IMR-90 (cell line): ENCODE data around the gene ZMYND10. TPM values are rescaled to one million over a fixed set of nuclear protein-coding genes. Genes with fewer than 3 reads are reported as not detected.
A peak's percentile ranks its signal among the peaks of the same experiment; 100 is the strongest.

Experiments used
- ATAC-seq: fragments of 200-7000 bp; cut with Tn5 transposase; 2 replicates; pipeline ENCODE4 v1.9.1; 2020; ENCODE audit warnings: low read depth, mild to moderate bottlenecking, moderate library complexity
- BruUV-seq: library from RNA; stranded (reverse); fragments of 400-500 nt; replicated peaks from 2 replicates; lab custom pipeline; 2021; lab: Mats Ljungman, UMichigan
- CTCF ChIA-PET: fragments of 300-600 bp; formaldehyde crosslinking; extraction: SDS; loops from one replicate; lab custom pipeline; 2021; ENCODE audit warnings: antibody characterized with exemption; lab: Yijun Ruan, JAX
- POLR2A ChIA-PET: fragments of 300-600 bp; sonication (Branson Sonifier 250); formaldehyde crosslinking; loops from one replicate; lab custom pipeline; 2022; ENCODE audit warnings: antibody characterized with exemption; ENCODE audit not compliant: unreplicated experiment; lab: Charles Lee
- DNase-seq: peaks from one replicate; pipeline ENCODE4 v3.0.0; 2013
- H2AFZ ChIP-seq: replicated peaks from 2 replicates; pipeline ENCODE3; 2013; ENCODE audit warnings: low read length, mild to moderate bottlenecking; ENCODE audit not compliant: poor library complexity
- H2AK5ac ChIP-seq: 2 replicates; pipeline ENCODE4 v1.6.1; 2013; ENCODE audit warnings: low read depth, low read length, inconsistent platforms
- H2AK9ac ChIP-seq: replicated peaks from 2 replicates; pipeline ENCODE3; 2013; ENCODE audit warnings: mild to moderate bottlenecking, low read depth, low read length, moderate library complexity; ENCODE audit not compliant: poor library complexity
- H2BK120ac ChIP-seq: 2 replicates; pipeline ENCODE4 v1.6.1; 2013; ENCODE audit warnings: low read depth, low read length, inconsistent platforms
- H2BK15ac ChIP-seq: 3 replicates; pipeline ENCODE4 v1.6.1; 2013; ENCODE audit warnings: low read depth, low read length, inconsistent platforms
- H2BK20ac ChIP-seq: 2 replicates; pipeline ENCODE4 v1.6.1; 2013; ENCODE audit warnings: low read depth, mild to moderate bottlenecking, inconsistent platforms, low read length, moderate library complexity
- H2BK5ac ChIP-seq: 2 replicates; pipeline ENCODE4 v1.6.1; 2013; ENCODE audit warnings: mild to moderate bottlenecking, low read depth, low read length, inconsistent platforms; ENCODE audit not compliant: poor library complexity, severe bottlenecking
- H3K14ac ChIP-seq: replicated peaks from 2 replicates; pipeline ENCODE4 v1.6.1; 2013; ENCODE audit warnings: low read depth, low read length, inconsistent platforms
- H3K18ac ChIP-seq: 2 replicates; pipeline ENCODE4 v1.6.1; 2013; ENCODE audit warnings: low read depth, low read length, control low read depth
- H3K23ac ChIP-seq: 2 replicates; pipeline ENCODE4 v1.6.1; 2013; ENCODE audit warnings: low read depth, low read length, inconsistent platforms
- H3K27ac ChIP-seq: 2 replicates; pipeline ENCODE4 v1.5.1; 2013; ENCODE audit warnings: mild to moderate bottlenecking, control low read depth, low read length; ENCODE audit not compliant: insufficient read depth
- H3K27me3 ChIP-seq: 2 replicates; pipeline ENCODE4 v1.6.1; 2013; ENCODE audit warnings: low read length; ENCODE audit not compliant: control insufficient read depth, insufficient read depth
- H3K36me3 ChIP-seq: 2 replicates; pipeline ENCODE4 v1.6.1; 2013; ENCODE audit warnings: low read length, mixed read lengths; ENCODE audit not compliant: control insufficient read depth, insufficient read depth
- H3K4ac ChIP-seq: 2 replicates; pipeline ENCODE4 v1.6.1; 2013; ENCODE audit warnings: low read depth, low read length, inconsistent platforms
- H3K4me1 ChIP-seq: 2 replicates; pipeline ENCODE4 v1.6.1; 2013; ENCODE audit warnings: low read length, mixed read lengths; ENCODE audit not compliant: control insufficient read depth, insufficient read depth
- H3K4me2 ChIP-seq: 2 replicates; pipeline ENCODE4 v1.6.1; 2013; ENCODE audit warnings: low read depth, mild to moderate bottlenecking, control low read depth, low read length, moderate library complexity
- H3K4me3 ChIP-seq: 2 replicates; pipeline ENCODE4 v1.5.1; 2013; ENCODE audit warnings: low read depth, mild to moderate bottlenecking, control low read depth, low read length, moderate library complexity; ENCODE audit not compliant: insufficient read depth
- H3K56ac ChIP-seq: 2 replicates; pipeline ENCODE4 v1.6.1; 2013; ENCODE audit warnings: low read length, inconsistent platforms; ENCODE audit not compliant: insufficient read depth; ENCODE audit errors: extremely low read depth
- H3K79me1 ChIP-seq, 2 experiments: 2 replicates each; pipeline ENCODE4 v1.6.1; 2013; ENCODE audit warnings: low read length in 2 of 2, inconsistent platforms in 1 of 2, low read depth in 1 of 2
- H3K9ac ChIP-seq: 2 replicates; pipeline ENCODE4 v1.6.1; 2013; ENCODE audit warnings: low read depth, low read length, control low read depth
- H3K9me1 ChIP-seq: 2 replicates; pipeline ENCODE4 v1.6.1; 2013; ENCODE audit warnings: low read length, inconsistent platforms; ENCODE audit not compliant: insufficient read depth
- H3K9me3 ChIP-seq: 2 replicates; pipeline ENCODE4 v1.6.1; 2013; ENCODE audit warnings: low read length; ENCODE audit not compliant: control insufficient read depth, insufficient read depth
- H4K20me1 ChIP-seq: 2 replicates; pipeline ENCODE4 v1.6.1; 2013; ENCODE audit warnings: low read length, inconsistent platforms; ENCODE audit not compliant: insufficient read depth
- H4K5ac ChIP-seq: 2 replicates; pipeline ENCODE4 v1.6.1; 2013; ENCODE audit warnings: mild to moderate bottlenecking, low read depth, low read length, control low read depth
- H4K8ac ChIP-seq, 2 experiments: 2 replicates each; pipeline ENCODE4 v1.6.1; 2013; ENCODE audit warnings: low read depth in 2 of 2, low read length in 2 of 2, control low read depth in 1 of 2, inconsistent platforms in 1 of 2
- H4K91ac ChIP-seq: 2 replicates; pipeline ENCODE4 v1.6.1; 2013; ENCODE audit warnings: low read depth, low read length, inconsistent platforms; ENCODE audit not compliant: insufficient read depth
- POLR2A ChIP-seq: IDR thresholded peaks from 2 replicates; pipeline ENCODE4 v1.6.1; 2012; ENCODE audit warnings: mild to moderate bottlenecking, low read depth, low read length
- SMC3 ChIP-seq: fragments of 150-350 bp; IDR thresholded peaks from 2 replicates; pipeline ENCODE4 v1.6.1; 2016; ENCODE audit warnings: low read depth, mild to moderate bottlenecking, antibody characterized with exemption, low read length, moderate library complexity
- WGBS, 2 experiments: methylation state at CpG; one replicate each; pipeline versions ENCODE4 v1.1.5 to v1.1.7; 2013; ENCODE audit warnings: missing lambda C conversion rate in 2 of 2; ENCODE audit not compliant: insufficient read length in 1 of 2; ENCODE audit errors: extremely low coverage in 2 of 2; 5-methylcytosine and 5-hydroxymethylcytosine counted together
- dilution Hi-C: fragments of 300-500 bp; cut with HindIII; formaldehyde crosslinking; loops from one replicate; pipeline ENCODE4 v1.14.3; 2018; ENCODE audit warnings: low sequenced_read_pairs; ENCODE audit not compliant: unreplicated experiment
- in situ Hi-C: fragments of 300-500 bp; cut with MboI; formaldehyde crosslinking; loops from 3 replicates; pipeline ENCODE4 v1.14.3; 2019; ENCODE audit warnings: low sequenced_read_pairs, inconsistent platforms, mixed read lengths
- intact Hi-C: fragments of 100-400 bp; cut with micrococcal nuclease; formaldehyde crosslinking; loops from 2 replicates; pipeline ENCODE4 v1.10.0; 2022
- polyA plus RNA-seq, 3 experiments: library from polyadenylated mRNA; depleted of rRNA; stranded (reverse); fragments of >200 nt; gene quantifications; 2 replicates each; pipeline ENCODE4 v1.2.3, GENCODE V29; 2012; ENCODE audit warnings: low replicate concordance in 1 of 3
- total RNA-seq: library from RNA; depleted of rRNA; stranded (reverse); fragments of >200 nt; gene quantifications from 2 replicates; pipeline ENCODE4 v1.2.3, GENCODE V29; 2012

The ZMYND10 gene
- total and polyA plus RNA-seq, 2 of the 4 experiments (the other 2 are of a cell fraction) = 1.1 to 1.4 TPM

DNA sequence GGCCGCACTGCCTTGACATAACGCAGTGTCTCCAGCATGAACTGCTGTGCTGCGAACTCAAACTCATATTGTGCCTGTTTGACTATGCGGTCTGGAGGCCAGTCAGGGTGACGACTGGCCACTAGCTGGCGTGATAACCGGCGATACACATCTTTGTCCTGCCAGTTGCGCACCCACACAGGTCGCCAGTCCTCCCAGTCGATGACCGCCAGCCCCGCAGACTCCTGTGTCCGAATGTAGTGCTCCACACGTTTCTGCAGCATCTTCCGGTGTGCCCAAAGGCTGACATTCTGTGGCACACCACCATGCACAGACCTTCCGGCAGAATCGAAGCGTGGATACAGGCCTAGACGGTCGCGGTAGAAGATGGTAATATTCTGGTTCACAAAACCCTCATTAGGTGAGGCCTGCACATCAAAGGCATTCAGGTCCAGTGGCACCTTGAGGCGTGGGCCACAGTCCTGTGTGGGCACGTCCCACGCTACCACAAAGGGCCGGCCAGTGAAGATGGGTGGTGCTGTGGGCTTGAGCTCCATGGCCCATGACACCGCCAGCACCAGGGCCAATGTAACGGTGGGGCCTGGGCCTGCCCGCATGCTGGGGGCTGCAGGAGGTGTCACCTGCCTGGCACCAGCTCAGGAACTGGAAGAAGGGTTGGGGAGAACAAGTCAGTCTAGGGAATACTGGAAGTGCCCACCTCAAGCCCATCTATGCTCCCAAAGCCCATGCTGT lies 25.5 kb downstream of the ZMYND10 start (continued):
- no peak for TF ChIP-seq SMC3

DNA sequence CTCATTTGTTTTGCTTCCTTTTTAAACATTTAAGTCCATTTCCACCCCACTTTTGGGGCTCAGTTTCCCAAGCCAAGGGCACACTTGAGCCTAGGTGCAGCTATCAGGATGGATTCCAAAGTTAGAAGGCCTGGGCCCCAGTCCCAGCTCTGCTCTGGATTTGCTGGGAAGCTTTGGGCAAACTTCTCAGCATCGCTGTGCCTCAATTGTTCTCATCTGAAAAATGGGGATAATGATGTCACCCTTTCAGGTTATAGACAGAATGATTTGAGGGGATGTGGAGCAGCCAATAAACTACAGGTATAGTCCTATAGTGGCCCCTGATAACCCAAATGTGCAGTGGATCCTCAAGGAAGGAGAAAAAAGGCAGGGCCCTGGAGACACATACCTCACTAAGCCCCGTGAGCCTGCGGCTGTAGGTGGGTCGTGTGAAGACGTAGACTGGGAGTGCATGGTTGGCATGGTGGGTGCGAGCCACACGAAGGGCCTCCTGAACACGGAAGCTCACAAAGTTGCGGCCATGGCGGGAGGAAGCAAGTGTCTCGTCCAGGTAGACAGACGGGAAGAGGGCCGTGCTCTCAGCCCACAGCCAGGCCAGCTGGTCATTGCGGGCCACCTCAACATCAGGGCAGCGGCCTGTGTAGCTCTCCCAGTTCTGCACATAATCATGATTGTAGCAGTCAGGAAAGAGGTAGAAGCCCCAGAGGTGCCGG lies 26.2 kb downstream of the ZMYND10 start:
- no peak overlapping the region for H3K4me3 ChIP-seq
- H2BK5ac ChIP-seq = no peak overlapping the region
- no peak overlapping the region for H2BK20ac ChIP-seq
- no peaks in the 10 kb centered on the region for H3K27me3 ChIP-seq
- no peak overlapping the region for H3K14ac ChIP-seq
- no peak overlapping the region for H3K18ac ChIP-seq
- intact Hi-C loops (no loop called here), dilution Hi-C loops (no loop called here), in situ Hi-C loops (no loop called here)
- peak overlapping the region; percentile 6 for H2AK9ac ChIP-seq
- peaks cover 29 to 59% of the 10 kb centered on the region in 2 experiments for H3K79me1 ChIP-seq
- TF ChIP-seq POLR2A = no peak
- ChIA-PET CTCF (no interaction called here), POLR2A (interaction anchor here (0.6 kb wide), 1 partner anchor 396 kb away, joined by 5 read pairs; no protein-coding TSS in a partner anchor)
- H3K27ac ChIP-seq = no peak overlapping the region
- peaks cover 38% of the 10 kb centered on the region for H3K36me3 ChIP-seq
- no peak overlapping the region for H4K5ac ChIP-seq
- 95% methylated on average over 9 of the region's 16 CpGs; no CpG with 5 or more reads in 1 of the 2 experiments for WGBS, 2 experiments
- H3K4me1 ChIP-seq = peaks cover 25% of the 10 kb centered on the region
- H2BK15ac ChIP-seq = no peak overlapping the region
- 0 out of 2 replicates have a peak, but pooled peaks cover 18% of the 10 kb centered on the region for H4K20me1 ChIP-seq
- BruUV-seq = no TSS peak
- H4K8ac ChIP-seq = no peak overlapping the region
- H2AK5ac ChIP-seq = no peak overlapping the region
- H2AFZ ChIP-seq = peak overlapping the region; percentile 6
- no peak overlapping the region for H3K9ac ChIP-seq
- no peak overlapping the region for H3K4ac ChIP-seq
- peaks cover 23% of the 10 kb centered on the region for H3K9me1 ChIP-seq
- H3K4me2 ChIP-seq = no peak overlapping the region
- H4K91ac ChIP-seq = no peak overlapping the region
- DNase-seq (no peak), ATAC-seq (no peak)
- no peaks in the 10 kb centered on the region for H3K9me3 ChIP-seq
- H3K56ac ChIP-seq = no peak overlapping the region
- H2BK120ac ChIP-seq = no peak overlapping the region
- H3K23ac ChIP-seq = no peak overlapping the region
